ENCODE data around the gene ELOVL7. TPM values are rescaled to one million over a fixed set of nuclear protein-coding genes. Genes with fewer than 3 reads are reported as not detected.
A peak's percentile ranks its signal among the peaks of the same experiment; 100 is the strongest.
"Not testable (repeated sequence)": the region's sequence is repeated elsewhere in the genome, so short reads cannot be mapped to it uniquely, and the experiment has no call there.

Gene ELOVL7
- polyA plus RNA-seq (ENCODE audit: insufficient read length): 20.3 TPM
- long read RNA-seq, donor 1, partial matches to known transcripts: 0 of 2 reads
- long read RNA-seq, donor 1, other reads (novel, unspliced or antisense): 0 of 2 reads
- long read RNA-seq, donor 2, partial matches to known transcripts: 0 of 3 reads
- long read RNA-seq, donor 2, other reads (novel, unspliced or antisense): 0 of 3 reads
- long read RNA-seq, donor 3: 0 reads
- long read RNA-seq, donor 4: 0 reads
- long read RNA-seq, donor 5, partial matches to known transcripts: 0 of 1 reads
- long read RNA-seq, donor 5, other reads (novel, unspliced or antisense): 0 of 1 reads
- long read RNA-seq, donor 6, partial matches to known transcripts: 0 of 2 reads
- long read RNA-seq, donor 6, other reads (novel, unspliced or antisense): 0 of 2 reads
- long read RNA-seq, donor 7, partial matches to known transcripts: 0 of 3 reads
- long read RNA-seq, donor 7, other reads (novel, unspliced or antisense): 0 of 3 reads
- long read RNA-seq, donor 8: 0 reads

DNA sequence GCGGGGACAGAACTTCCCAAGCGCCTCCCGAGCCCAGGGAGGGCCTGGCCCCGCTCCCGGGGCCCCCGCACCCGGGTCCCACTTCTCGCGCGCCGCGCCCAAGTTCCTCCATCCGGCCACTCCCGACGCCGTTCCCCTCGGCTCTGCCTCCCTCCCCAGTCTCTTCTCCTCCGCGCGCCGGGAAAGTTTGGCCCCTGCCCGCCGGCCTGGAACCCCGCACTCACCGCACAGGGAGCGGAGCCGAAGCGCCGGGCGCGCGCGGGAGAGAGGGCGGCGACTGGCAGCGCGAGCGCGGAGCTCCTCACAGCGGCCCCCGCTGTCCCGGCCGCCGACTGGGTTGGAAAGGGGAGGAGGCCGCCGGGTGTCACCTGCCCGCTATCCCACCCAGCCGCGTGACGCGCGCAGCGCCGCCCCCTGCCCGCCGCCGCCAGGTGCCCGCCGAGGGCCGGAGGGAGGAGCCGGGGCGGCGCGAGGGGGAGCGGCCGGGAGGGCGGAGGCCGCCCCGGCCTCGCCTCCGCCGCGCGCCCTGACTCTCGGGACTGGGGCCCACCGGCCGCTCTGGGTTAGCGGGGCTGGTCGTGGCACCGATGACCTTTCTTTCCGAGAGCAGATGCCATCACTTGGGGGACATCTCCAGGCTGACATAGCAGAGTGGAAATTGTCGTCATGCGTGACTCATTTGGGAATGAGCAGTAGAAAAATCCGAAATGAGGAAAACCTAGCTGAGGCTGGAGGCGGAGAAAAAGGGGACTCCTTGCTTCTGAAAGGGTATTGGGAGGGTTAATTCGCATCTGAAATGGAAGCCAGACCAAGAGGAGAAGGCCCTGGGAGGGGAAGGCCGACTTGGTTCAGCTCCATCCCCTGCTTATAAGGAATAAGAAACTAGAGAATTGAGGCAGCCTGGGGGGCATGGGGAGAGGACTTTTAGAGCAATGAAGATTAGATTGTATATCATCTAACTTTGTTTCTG, at the start of gene ELOVL7:
TSS of gene ELOVL7 (minus strand) at position 334 of the 970 bp plus-strand sequence. CDS start 56,872 bp downstream, outside the sequence.
- peak; percentile 77 for DNase-seq

DNA sequence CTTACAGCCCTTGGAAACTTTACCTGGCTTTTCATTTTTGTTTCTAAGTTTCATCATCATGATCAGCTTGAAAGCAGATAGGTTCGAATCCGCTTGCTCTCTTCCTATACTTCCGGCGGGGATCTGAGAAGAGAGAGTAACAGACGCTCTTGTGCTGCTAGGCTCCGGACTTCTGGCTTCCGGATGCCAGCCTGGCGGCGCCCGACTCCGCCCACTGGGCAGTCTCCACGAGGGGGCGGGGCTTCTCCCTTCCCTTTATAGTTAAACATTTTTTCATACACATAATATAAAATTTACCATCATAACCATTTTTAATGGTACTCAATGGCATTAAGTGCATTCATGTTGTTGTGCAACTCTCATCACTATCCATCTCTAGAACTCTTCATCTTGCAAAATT, 49.5 kb upstream of the ELOVL7 start:
- DNase-seq: no peak

GRCh38 chr5:60891667-60892066, 47.6 kb upstream of the ELOVL7 start:
- DNase-seq: no peak

DNA sequence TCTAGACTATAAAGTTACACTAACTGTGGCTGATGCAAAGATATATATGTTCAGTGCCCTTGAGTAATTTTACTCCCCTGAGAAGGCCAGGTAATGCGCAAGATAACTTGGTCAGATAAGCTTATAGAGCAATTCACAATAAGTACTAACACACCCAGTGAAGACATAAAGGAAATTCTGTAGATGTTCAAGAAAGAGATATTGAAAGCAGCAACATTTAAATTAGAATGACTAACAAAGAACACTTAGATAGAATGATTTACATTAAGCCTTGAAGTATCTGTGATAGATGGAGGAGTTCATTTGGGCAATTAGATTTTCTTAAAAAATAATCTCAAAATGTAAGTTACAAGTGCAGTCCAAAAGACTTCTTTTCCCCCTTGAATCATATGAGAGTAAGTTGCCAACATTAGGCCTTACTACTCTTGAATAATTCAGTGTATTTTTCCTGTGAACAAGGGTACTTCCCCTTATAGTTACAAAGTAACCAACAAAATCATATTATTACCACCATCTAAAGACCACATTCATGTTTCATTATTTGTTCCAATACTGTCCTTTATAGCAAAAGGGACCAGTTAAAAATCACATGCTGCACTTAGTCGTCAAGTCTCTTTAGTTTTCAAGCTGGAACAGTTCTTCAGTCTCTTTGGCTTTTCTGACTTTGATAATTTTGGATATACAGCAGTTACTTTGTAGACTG, 44.4 kb upstream of the ELOVL7 start:
- no peak for DNase-seq

DNA sequence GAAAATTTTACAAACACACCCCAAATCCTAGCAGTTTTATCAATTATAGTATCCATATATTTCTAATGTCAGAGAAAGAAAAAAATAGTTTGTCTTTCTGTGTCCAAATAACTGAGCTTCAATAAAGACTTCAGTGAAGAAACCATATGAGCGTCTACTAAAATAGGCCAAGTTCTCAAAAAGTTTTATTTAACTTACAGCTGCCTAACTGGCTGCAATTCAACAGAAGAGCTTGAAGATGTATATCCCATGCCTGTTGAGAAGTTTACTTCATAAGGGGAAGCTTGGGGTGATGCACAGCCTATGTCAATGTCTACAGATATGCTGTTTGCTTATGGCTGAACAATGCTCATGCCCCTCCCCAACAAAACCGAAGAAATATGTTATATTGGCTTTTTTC, 43.7 kb upstream of the ELOVL7 start:
- DNase-seq: no peak

DNA sequence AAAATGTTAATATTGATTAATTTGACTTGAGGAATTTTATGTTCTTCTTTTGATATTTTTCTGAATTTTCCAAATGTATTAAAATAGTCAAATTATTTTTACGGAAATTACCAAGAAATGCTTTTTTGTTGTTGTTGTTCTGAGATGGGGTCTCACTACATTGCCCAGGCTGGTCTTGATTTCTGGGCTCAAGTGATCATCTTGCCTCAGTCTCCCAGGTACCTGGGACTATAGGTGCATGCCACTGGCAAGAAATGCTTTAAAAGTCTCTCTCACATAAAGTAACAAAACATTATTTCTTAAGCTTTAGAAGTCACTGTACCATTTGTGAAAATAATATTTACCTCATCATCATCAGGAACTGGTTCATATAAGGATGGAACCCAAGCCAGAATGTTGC, 43.0 kb upstream of the ELOVL7 start:
- DNase-seq: no peak

DNA sequence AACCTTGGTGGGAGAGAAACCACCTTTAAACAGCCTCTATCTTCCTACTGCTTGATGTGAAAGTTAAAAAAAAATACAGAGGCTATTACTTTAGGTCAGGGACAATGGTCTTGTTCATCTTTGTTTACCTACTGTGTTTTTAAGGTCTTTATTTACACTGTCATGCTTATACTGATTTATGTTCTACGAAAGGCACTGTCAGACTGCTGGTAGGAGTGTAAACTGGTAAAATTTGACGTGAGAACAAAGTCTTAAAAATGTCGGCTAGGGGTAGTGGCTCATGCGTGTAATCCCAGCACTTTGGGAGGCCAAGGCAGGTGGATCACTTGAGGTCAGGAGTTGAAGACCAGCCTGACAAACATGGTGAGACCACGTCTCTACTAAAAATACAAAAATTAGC, 42.1 kb upstream of the ELOVL7 start:
- no peak for DNase-seq

DNA sequence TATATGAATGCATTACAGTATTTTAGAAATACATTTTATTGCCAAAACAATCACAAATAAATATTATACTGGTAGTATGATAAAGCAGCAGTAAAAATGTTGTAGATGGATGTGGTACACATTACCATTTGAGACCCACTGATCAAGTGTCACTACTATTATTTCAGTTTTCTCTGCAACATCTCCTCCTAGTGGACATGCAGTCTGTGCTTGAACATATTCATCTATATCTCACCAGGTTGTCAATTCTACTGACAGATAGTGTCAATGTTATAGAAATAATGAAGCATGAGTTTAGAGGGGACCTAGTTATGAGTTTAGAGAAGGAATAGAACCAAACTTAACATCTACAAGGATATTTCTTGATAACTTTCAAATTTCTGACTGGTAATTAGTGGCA, 39.2 kb upstream of the ELOVL7 start:
- no peak for DNase-seq

DNA sequence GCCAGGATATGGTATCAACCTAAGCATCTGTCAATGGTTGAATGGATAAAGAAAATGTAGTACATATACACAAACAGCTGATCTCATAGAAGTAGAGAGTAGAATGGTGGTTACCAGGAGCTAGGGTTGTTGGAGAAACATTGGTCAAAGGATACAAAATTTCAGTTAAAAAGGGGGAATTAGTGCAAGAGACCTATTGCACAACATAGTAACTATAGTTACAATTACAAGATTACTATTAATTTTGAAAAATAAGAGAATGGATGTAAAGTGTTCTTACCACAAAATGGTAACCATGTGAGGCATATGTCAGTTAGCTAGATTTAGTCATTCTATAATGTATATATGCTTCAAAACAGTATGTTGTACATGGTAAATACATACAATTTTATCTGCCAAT, 28.8 kb upstream of the ELOVL7 start:
- no peak for DNase-seq

DNA sequence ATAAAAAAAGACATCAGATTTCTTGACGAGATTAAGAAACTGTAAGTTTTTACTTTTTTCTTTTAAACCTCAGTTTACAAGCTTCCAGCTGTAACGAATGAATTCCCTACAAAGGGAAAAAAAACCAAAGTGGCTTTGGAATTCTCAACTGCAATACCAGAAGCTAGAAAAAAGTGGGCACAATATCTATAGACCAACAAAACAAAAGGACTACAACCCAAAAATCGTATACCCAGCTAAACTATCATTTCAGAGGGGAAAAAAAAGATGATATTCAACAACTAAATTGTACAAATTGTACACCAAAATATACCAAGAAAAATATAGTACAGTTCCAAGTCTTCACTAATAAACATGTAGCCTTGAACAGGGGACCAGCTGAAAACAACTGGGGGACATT, 26.8 kb upstream of the ELOVL7 start:
- DNase-seq: no peak

- not testable (repeated sequence) for DNase-seq
These were observed 16.5 kb upstream of the ELOVL7 start for GRCh38 chr5:60860572-60860971.

GRCh38 chr5:60856066-60856465, 12.0 kb upstream of the ELOVL7 start:
- no peak for DNase-seq

DNA sequence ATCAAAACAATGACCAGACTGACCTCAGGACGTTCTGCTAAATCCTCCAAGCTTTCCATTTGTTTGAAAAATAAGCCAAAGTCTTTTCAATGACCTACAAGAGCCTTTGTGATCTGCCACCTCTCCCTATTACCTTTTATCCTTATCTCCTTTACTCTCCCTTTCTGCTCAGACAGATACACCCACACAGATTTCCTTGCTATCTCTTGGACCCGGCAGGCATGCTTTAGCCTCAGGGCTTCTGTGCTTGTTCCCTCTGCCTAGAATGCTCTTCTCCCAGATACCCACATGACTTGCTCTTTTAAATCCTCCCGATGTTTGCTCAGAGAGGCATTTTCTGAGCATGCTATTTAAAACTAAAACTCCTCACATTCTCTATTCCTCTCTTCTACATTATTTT, 8.9 kb upstream of the ELOVL7 start:
- DNase-seq: no peak

- DNase-seq: no peak
These were observed 8.2 kb upstream of the ELOVL7 start for GRCh38 chr5:60852317-60852716.

DNA sequence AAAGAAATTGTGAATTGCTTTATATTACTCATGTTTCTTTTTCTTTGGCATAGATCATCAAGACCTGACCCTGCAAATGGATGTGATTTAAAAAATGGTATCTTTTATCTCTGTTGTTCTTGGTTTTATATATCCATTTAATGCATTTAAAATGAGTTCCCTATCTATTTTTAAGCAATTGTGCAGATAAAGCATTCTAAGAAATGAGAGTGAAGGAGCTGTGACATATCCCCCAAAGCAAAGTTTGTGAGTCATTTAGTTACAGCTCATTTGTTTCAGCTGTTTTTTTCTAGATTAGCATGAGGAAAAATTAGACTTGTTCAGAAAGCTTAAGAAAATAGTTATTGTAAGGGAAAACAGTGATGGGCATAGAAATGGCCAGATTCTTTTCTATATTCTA, 7.6 kb upstream of the ELOVL7 start:
- no peak for DNase-seq

- no peak for DNase-seq
These were observed 2.2 kb upstream of the ELOVL7 start for GRCh38 chr5:60846298-60846697.

DNA sequence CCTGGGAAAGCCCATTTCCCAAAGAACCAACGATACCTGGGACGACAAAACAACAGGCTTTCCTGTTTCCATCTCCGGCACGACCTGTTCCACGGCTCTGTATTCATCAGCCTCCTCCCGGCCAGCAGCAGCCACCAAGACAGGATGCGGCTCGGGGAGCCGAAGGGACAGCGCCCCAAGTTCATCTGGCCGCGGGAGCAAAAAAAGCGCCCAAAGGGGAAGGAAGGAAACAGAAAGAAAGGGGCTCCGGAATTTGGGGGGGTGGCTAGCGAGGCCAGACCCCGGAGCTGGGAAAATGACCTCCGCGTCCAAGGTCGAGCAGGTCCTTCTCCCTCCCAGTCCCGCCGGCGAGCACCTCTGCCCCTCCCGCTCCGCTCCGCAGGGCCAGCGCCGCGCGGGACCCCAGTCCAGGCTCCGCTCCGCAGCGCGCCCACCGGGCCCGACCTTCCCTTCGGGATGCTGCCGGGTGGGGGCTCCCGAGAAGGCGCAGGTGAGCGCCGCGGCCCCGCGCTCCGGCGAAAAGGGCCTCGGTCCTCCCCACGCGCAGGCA, 608 bp downstream of the ELOVL7 start:
- peak; percentile 20 for DNase-seq

DNA sequence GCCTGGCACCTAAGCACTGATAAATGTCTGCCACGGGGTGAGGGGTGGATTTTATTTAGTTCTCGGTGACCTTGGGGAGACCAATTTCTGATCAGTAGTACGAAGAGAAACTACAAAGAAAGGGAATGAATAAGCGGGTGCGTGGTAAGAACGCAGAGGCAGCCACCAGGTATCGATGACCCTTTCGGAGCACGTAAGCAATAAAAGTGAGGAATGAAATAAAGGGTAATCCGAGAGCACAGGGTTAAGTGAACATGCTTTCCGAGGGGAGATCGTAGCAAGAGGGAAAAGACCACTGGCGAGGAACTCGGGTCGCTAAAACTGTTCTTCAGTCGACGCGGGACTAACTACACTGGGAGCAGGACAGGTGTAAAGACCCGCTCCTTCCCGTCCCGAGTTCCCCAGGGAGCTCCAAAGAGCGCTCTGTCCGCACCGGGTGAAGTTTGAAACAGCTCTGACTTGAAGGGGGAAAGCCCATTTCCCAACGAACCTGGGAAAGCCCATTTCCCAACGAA, 1.1 kb downstream of the ELOVL7 start:
- peak; percentile 12 for DNase-seq

- no peak for DNase-seq
These were observed 2.7 kb downstream of the ELOVL7 start for GRCh38 chr5:60841361-60841760.

GRCh38 chr5:60836131-60836530, 7.9 kb downstream of the ELOVL7 start:
- DNase-seq: no peak

DNA sequence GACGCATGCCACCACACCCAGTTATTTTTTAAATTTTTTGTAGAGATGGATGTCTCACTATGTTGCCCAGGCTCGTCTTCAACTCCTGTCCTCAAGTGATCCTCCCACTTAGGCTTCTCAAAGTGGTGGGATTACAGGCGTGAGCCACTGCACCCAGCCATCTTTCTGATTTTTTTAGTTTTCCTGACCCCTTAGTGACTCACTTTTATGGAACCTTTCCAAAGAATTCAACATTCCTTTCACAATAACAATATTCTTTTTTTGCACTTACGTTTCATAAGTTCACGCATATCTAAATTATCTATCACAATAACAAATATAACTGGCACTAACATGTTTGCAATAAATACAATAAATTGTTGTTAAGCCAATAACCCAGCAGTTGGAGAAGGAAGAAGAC, 8.5 kb downstream of the ELOVL7 start:
- no peak for DNase-seq

DNA sequence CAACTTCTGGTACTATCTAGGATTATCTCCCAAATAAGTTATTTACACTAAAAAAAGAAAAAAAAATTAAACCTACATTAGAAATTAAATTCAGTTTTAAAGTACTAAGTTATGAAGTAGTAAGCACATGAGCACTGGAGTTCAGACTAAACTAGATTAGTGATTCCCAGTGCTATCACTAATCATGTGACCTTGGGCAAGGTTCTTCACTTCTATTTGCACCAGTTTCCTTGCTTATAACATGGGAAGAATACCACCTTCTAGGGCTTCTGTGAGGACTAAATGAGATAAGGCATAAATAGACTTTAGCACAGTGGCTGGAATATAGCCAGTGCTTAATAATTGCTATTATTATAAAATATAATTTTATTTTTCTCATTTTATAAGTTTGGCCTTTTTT, 10.5 kb downstream of the ELOVL7 start:
- DNase-seq: no peak
